ENCODE data around the gene HSPB1.

DNA sequence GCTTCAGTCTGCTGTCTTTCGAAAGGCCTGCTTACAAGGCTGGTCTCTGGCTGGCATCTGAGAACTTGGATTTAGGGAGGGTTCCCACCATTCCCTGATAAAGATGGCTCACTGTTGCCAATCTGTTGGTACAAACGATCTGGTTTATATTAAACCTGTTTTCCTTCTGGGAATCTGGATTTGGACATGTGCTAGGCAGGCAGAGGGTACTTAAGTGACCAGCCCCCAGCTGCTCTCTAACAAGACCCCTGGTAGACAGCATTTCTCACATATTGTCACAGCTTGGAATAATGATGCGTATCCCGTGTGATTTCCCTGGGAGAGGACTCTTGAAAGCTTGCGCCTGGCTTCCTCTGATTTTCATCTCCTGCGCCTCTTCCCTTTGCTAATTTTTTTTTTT lies 34.7 kb downstream of the HSPB1 start:
- TF ChIP-seq SPI1 (IDR thresholded peaks at IDR 0.05; ENCODE audit: low read depth, low read length) (no peak), POLR2A (IDR thresholded peaks at IDR 0.05; ENCODE audit: low read depth, low read length) (no peak), POLR2AphosphoS5 (IDR thresholded peaks at IDR 0.05; ENCODE audit: low read depth, low read length) (no peak), TAF1 (IDR thresholded peaks at IDR 0.05; ENCODE audit: low read depth, low read length) (no peak), PAX5 (IDR thresholded peaks at IDR 0.05; ENCODE audit: insufficient read depth, low read length, severe bottlenecking) (no peak), POU2F2 (IDR thresholded peaks at IDR 0.05; ENCODE audit: low read depth, low read length) (no peak)

Data from GM12891 (cell line).